CD4-positive, alpha-beta T cell treated with Interleukin-2 at 100 ng/mL for 4 hours (primary cell): Measurements from ENCODE around the gene GOLT1A.

ENCODE experiments used
- DNase-seq: peaks from one replicate; pipeline ENCODE4 v3.0.0-alpha.2; 2020; ENCODE audit warnings: low spot score

GOLT1A gene

DNA sequence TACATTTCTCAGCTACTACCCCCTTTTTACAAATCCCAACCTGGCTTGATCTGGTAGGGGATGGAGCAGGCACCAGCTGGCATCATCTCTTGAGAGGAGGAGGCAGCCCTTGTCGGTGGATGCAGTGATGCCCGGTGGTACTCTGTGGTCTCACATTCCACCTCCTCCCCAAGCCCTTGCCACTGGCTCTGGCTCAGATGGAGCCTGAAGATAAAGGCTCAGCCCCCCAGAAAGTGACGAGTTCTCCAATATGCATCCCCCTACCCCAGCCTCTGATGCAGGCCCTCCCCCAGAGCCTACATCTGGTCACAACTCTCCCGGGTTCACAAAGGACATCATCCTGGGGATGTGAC is 3.8 kb upstream of the GOLT1A start:
- no peak for DNase-seq

DNA sequence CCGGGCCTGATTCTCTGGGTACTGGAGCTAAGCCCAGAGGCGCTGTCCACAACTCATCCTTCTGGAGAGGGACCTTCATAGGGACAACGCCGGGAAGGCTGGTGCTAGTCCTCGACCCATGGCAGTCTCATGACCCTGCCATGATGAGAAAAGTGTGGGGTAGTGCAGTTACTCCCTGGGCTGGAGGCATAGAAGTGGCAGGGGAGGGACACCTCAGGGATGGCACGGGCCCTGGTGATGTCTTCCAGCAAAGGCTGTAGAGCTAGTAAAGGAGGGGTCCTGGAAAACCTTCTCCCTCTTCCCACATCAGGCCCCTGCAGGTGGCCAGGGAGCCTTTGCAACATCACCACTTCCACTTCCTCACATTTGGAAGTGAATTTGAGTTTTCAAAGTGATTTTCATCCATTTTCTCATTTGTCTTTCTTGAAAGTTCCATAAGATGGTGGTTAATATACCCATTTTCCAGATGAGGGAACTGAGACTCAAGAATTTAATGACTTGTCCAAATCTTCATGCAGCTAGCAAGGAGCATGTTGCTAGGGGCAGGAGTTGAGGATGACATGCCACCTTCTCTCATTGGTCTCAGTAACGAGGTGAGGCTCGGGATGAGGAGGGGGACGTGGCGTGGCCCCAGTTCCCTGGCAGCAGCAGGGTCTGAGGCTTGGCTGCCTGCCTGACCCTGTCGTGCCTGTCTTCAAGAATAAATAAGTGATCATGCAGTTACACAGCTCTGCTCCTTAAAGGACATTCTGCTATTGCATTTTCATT is 3.3 kb upstream of the GOLT1A start:
- DNase-seq: no peak

GRCh38 chr1:204216236-204216635 is 2.4 kb upstream of the GOLT1A start:
- no peak for DNase-seq

- DNase-seq: no peak
Observed at GRCh38 chr1:204212715-204213114, 1.1 kb downstream of the GOLT1A start.

DNA sequence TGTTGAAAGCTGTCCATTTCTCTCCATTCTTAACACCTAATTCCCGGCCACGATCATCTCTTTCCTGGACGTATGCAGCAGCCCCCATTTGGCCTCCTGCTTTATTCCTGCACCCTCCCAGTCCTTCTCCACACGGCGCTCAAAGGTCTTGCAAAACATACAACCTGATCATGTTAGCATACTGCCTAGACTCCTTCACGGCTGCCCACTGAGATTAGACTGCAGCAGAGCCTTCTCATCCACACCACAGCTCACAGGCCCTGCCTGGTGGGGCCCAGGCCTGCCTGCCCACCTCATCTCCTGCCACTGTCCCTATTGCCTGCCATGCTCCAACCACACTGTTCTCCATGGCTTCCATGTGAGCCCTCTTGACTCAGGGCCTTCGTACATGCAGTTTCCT is 2.7 kb downstream of the GOLT1A start:
- DNase-seq: no peak

GRCh38 chr1:204207136-204207616 is 6.6 kb downstream of the GOLT1A start:
- peak; percentile 62 for DNase-seq

DNA sequence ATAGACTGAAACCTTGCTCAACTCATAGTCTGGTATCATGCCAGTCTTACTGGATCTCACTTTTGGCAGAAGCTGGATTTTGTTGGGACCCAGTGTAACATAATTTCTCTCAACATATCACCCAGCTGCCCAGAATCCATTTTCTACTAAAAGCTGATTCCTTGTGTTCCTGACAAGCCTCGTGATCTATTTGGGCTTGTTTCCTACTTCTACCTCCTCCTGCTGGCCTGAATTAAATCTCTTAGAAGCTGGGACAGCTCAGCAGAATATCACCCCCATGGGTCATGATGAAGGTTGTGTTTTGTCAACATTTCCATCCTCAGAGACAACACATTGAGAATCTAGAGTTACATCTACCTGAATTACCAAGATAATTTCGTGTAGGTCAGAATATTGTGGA is 7.7 kb downstream of the GOLT1A start:
- no peak for DNase-seq

- DNase-seq: no peak
Observed at GRCh38 chr1:204205486-204205885, 8.3 kb downstream of the GOLT1A start.

DNA sequence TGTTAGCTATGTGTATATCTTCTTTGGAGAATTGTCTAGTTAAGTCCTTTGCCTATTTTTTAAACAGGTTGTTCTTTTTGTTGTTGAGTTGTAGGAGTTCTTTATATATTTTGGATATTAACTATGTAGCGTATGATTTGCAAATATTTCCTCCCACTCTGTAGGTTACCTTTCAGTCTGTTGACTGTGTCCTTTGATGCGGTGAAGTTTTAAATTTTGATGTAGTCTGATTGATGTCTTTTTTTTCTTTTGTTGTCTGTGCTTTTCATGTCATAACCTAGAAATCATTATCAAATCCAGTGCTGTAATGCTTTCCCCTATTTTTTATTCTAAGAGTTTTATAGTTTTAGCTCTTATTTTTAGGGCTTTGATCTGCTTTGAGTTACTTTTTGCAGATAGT is 8.8 kb downstream of the GOLT1A start:
- no peak for DNase-seq

DNA sequence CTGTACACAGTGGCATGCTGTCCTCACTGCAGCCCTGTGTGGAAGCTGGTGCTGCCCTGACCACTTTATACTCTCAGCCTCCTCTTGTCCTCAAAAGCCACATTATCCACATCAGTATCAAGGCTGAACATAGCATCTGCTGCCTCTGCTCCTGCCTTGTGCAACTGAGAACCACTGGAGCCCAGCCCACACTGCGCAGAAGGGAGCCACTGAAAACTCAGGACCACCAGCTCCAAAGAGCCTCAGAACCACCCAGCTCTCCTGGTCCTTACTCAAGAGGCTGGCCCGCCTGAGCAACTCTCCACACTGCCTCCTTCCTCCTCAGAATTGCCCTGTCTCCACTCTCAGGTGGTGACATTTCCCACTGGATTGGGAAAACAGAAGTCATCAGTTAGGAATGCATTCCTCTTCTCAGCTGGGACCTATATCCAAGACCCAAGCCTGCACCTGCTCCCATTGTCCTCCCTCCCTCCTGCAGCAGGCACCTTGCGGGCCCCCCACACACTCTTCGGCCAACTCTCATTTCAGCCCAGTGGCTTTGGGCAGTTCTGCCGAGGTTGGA is 10.5 kb downstream of the GOLT1A start:
- no peak for DNase-seq

GRCh38 chr1:204202481-204202880 is 11.3 kb downstream of the GOLT1A start:
- no peak for DNase-seq

GRCh38 chr1:204201348-204202040 is 12.3 kb downstream of the GOLT1A start:
- DNase-seq: no peak

DNA sequence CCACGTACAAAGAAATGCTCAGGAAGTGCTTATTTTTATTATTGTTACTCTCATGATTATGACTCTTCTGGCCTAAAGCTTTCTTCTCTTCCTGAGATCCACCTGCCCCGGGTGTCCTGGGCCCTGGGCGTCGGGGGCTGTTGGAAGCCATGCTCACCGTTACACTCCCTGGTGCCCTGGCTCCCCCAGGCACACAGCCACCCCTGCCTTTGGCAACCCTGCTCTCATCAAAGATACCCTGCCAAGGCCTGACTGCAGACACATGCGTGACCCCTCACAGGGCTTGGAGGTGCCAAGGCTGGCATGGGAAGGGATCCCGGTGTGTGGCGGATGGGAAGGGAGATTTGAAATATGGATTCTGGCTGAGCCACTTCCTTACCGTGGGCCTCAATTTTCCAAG is 14.2 kb downstream of the GOLT1A start:
- DNase-seq: no peak

GRCh38 chr1:204198348-204199340 is 15.1 kb downstream of the GOLT1A start:
- DNase-seq: no peak

DNA sequence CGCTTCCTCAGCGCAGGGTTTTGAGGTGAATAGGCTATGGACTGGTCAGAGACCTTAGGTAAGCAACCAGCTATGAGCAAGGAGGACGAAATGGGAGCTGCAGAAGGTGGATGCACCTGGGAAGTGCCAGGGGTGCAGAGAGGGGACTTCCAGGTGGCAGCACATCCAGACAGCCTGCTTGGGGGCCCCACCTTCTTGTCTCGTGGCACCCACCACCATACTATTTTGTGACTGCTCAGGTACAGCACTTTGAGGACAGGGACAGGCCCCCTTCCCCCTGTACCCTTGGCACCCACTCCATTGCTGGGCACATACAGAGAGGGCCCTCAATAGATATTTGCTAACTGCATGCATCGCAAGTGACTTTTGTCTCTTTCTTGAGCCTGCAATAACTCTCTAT is 16.7 kb downstream of the GOLT1A start:
- DNase-seq: no peak

DNA sequence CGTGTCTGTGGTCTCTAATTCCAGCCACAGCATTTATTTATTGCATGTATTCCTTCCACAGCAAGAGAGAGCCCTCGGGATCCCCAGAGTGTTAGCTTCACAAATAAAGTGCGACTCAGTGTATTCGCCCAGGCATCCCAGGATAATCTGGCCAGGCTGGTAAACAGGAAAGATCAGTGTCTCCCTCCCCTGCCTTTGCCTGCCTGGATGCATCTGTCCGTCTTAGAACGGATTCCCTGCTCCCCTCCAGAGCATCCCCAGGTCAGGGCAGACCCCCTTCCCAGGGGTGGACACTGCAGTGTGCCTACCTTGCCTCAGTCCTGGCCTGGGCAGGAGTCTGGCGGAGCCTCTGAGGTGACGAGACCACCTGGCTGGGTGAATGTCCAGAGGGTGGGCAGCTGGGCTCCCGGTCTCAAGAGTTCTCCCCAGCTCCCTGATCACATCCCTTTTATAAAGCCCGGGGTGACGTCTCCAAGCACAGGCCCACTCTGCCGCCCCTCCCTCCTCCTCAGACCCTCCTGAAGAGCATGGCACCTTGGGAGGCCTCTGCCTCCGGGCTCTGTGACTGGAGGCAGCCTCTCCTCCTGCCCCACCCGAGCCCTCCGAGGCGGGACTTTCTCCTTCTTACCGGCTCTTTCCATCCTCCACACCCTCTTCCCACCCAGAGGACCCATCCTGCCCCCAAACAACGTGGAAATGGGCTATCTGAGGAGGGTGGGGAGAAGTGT is 17.6 kb downstream of the GOLT1A start, which contains the start of gene KISS1:
TSS of gene KISS1 (minus strand) at position 424 of the 728 bp plus-strand sequence. CDS start 3,615 bp downstream, outside the sequence.
- DNase-seq: no peak

- DNase-seq: no peak
Observed at GRCh38 chr1:204194771-204195170, 19.0 kb downstream of the GOLT1A start.

GRCh38 chr1:204194080-204194479 is 19.7 kb downstream of the GOLT1A start:
- no peak for DNase-seq

- DNase-seq: no peak
Observed at GRCh38 chr1:204192589-204193352, 21.0 kb downstream of the GOLT1A start.

- DNase-seq: no peak
Observed at GRCh38 chr1:204192046-204192445, 21.7 kb downstream of the GOLT1A start.
